Hepatocyte (in vitro differentiated cells): ENCODE data around the gene RNASEH2A. TPM values are rescaled to one million over a fixed set of nuclear protein-coding genes. Genes with fewer than 3 reads are reported as not detected.

ENCODE experiments used
- DNase-seq: peaks from one replicate; pipeline ENCODE4 v3.0.0-alpha.2; 2016; ENCODE audit warnings: low spot score
- H2AFZ ChIP-seq: fragments of 200-600 bp; sonication (generic); 2 replicates; pipeline ENCODE4 v1.6.0; 2016; ENCODE audit warnings: antibody characterized with exemption, mild to moderate bottlenecking
- H3K27ac ChIP-seq: fragments of 200-600 bp; sonication (generic); 2 replicates; pipeline ENCODE4 v1.5.1; 2016; ENCODE audit warnings: mild to moderate bottlenecking
- H3K27me3 ChIP-seq: fragments of 200-600 bp; sonication (generic); 2 replicates; pipeline ENCODE4 v1.6.1; 2016
- H3K36me3 ChIP-seq: fragments of 200-600 bp; sonication (generic); replicated peaks from 2 replicates; pipeline ENCODE4 v1.5.1; 2016; ENCODE audit warnings: low read depth; ENCODE audit not compliant: insufficient read depth
- H3K4me1 ChIP-seq: fragments of 200-600 bp; sonication (generic); 2 replicates; pipeline ENCODE4 v1.5.1; 2016; ENCODE audit warnings: mild to moderate bottlenecking, moderate library complexity; ENCODE audit not compliant: insufficient read depth
- H3K4me2 ChIP-seq: fragments of 200-600 bp; sonication (generic); 2 replicates; pipeline ENCODE4 v1.6.0; 2016
- H3K4me3 ChIP-seq: fragments of 200-600 bp; sonication (generic); 2 replicates; pipeline ENCODE4 v1.5.1; 2016; ENCODE audit warnings: mild to moderate bottlenecking
- H3K79me2 ChIP-seq: fragments of 200-600 bp; sonication (generic); 2 replicates; pipeline ENCODE4 v1.6.0; 2017; ENCODE audit warnings: mild to moderate bottlenecking
- H3K9me2 ChIP-seq: fragments of 200-600 bp; sonication (generic); replicated peaks from 2 replicates; pipeline ENCODE4 v1.6.0; 2017; ENCODE audit warnings: mild to moderate bottlenecking; ENCODE audit not compliant: insufficient read depth
- H3K9me3 ChIP-seq: fragments of 200-600 bp; sonication (generic); 2 replicates; pipeline ENCODE4 v1.5.1; 2016; ENCODE audit warnings: low read depth, mild to moderate bottlenecking
- H4K20me1 ChIP-seq: fragments of 200-600 bp; sonication (generic); 2 replicates; pipeline ENCODE4 v1.6.0; 2016; ENCODE audit warnings: mild to moderate bottlenecking; ENCODE audit not compliant: insufficient read depth, poor library complexity, severe bottlenecking
- CTCF ChIP-seq: fragments of 200-600 bp; sonication (generic); IDR thresholded peaks from 2 replicates; pipeline ENCODE4 v1.5.1; 2016; ENCODE audit warnings: antibody characterized with exemption, mild to moderate bottlenecking; ENCODE audit not compliant: poor library complexity
- EZH2 ChIP-seq: fragments of 200-600 bp; sonication (generic); IDR thresholded peaks from 2 replicates; pipeline ENCODE4 v1.6.1; 2016; ENCODE audit warnings: antibody characterized with exemption, mild to moderate bottlenecking, borderline replicate concordance
- EZH2phosphoT487 ChIP-seq: fragments of 200-600 bp; sonication (generic); IDR thresholded peaks from one replicate; pipeline ENCODE4 v1.6.1; 2018; ENCODE audit warnings: antibody characterized with exemption, mild to moderate bottlenecking, low read depth, moderate library complexity; ENCODE audit not compliant: unreplicated experiment, severe bottlenecking
- WGBS: methylation state at CpG from one replicate; pipeline ENCODE4 v1.1.6; 2016; ENCODE audit warnings: low lambda C conversion rate; ENCODE audit errors: missing lambda C conversion rate; 5-methylcytosine and 5-hydroxymethylcytosine counted together
- polyA plus RNA-seq: library from polyadenylated mRNA; unstranded; fragments of >200 nt; fragmentation: Nextera tagmentation; extraction: Ambion mirVana; gene quantifications from 2 replicates; pipeline ENCODE4 v1.2.1, GENCODE V29; 2016
- total RNA-seq: library from RNA; depleted of rRNA; stranded (reverse); fragments of >200 nt; gene quantifications from 2 replicates; pipeline ENCODE4 v1.2.3, GENCODE V29; 2014

RNASEH2A gene
- total and polyA plus RNA-seq, 2 experiments from 2014 or later, result 9.3 to 25.7 TPM

- Histone ChIP-seq H3K4me2 (no peak overlapping the region), H3K9me3 (no peaks in the 10 kb centered on the region), H2AFZ (no peak overlapping the region), H4K20me1 (no peaks in the 10 kb centered on the region), H3K36me3 (no peaks in the 10 kb centered on the region), H3K27ac (no peak overlapping the region), H3K4me1 (no peaks in the 10 kb centered on the region), H3K4me3 (no peak overlapping the region), H3K79me2 (no peaks in the 10 kb centered on the region), H3K9me2 (no peaks in the 10 kb centered on the region), H3K27me3 (peaks cover 93% of the 10 kb centered on the region)
- WGBS, result 10% methylated on average over 6 of the region's 6 CpGs
- TF ChIP-seq EZH2 (no peak), EZH2phosphoT487 (peak; percentile 0), CTCF (no peak)
- DNase-seq, result no peak
These were observed 30.1 kb downstream of the RNASEH2A start for GRCh38 chr19:12836529-12836863.

- WGBS, result 81% methylated on average over 4 of the region's 4 CpGs
- no peak for TF ChIP-seq EZH2phosphoT487
- no peak for TF ChIP-seq CTCF
- no peak overlapping the region for H2AFZ ChIP-seq
- no peaks in the 10 kb centered on the region for H3K79me2 ChIP-seq
- H3K36me3 ChIP-seq, result no peaks in the 10 kb centered on the region
- H3K4me1 ChIP-seq, result no peaks in the 10 kb centered on the region
- no peaks in the 10 kb centered on the region for H3K9me2 ChIP-seq
- H4K20me1 ChIP-seq, result no peaks in the 10 kb centered on the region
- no peaks in the 10 kb centered on the region for H3K9me3 ChIP-seq
- no peak for DNase-seq
- H3K4me2 ChIP-seq, result no peak overlapping the region
- no peak overlapping the region for H3K4me3 ChIP-seq
- H3K27ac ChIP-seq, result no peak overlapping the region
- peaks cover 92% of the 10 kb centered on the region for H3K27me3 ChIP-seq
These were observed 30.8 kb downstream of the RNASEH2A start for GRCh38 chr19:12837225-12837624.

GRCh38 chr19:12838182-12838885, 31.9 kb downstream of the RNASEH2A start, which contains the start of gene MAST1:
Gene MAST1 (plus strand): TSS chr19:12838515. CDS start chr19:12838573, 58 bp downstream.
- H3K79me2 ChIP-seq, result no peaks in the 10 kb centered on the region
- H3K36me3 ChIP-seq, result no peaks in the 10 kb centered on the region
- peak within 1 kb of the TSS; percentile 26 for H2AFZ ChIP-seq
- TF ChIP-seq EZH2phosphoT487 (no peak), CTCF (peak; percentile 39), EZH2 (peak; percentile 83)
- no peaks in the 10 kb centered on the region for H4K20me1 ChIP-seq
- peak within 1 kb of the TSS; percentile 45 for H3K4me3 ChIP-seq
- WGBS, result 1% methylated on average over 16 of the region's 69 CpGs
- H3K9me3 ChIP-seq, result no peaks in the 10 kb centered on the region
- H3K9me2 ChIP-seq, result no peaks in the 10 kb centered on the region
- DNase-seq, result peak; percentile 83
- H3K4me1 ChIP-seq, result no peaks in the 10 kb centered on the region
- H3K4me2 ChIP-seq, result peak within 1 kb of the TSS; percentile 91
- peaks cover 83% of the 10 kb centered on the region for H3K27me3 ChIP-seq
- H3K27ac ChIP-seq, result no peak within 1 kb of the TSS
